ENCODE data around the gene MME. TPM values are rescaled to one million over a fixed set of nuclear protein-coding genes. Genes with fewer than 3 reads are reported as not detected.

The MME gene
- polyA plus RNA-seq, 3 donors, result 0.27 to 1.0 (median 0.73) TPM

DNA sequence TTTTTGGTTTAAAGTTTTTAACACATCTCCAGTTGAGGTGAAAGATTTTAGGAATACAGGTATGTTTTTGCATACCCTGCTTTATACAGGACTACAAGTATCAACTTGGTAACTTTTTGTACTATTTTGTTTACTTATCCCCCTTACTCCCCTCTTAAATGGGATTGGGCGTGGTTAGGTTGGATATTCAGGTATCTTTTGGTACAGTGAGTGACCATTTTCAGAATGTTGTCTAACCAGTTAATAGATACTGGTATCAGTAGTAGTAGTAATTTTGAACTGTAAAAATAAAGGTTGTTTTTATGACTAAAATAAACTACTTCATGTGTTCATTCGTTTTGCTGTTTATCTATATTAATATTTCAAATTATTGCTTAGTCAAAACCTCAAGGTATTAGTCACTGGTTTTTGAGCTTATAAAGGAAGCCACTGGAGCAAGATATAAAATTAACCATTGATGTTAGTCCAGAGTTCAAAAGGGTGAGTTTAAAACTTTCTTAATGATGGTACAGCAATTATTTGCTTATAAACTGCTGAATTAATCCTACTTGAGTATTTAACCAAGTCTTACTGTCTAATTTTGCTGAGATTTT, 3.3 kb downstream of the MME start:
- Mint-ChIP-seq H3K27ac (no peak overlapping the region), H3K27me3 (ENCODE audit: low read depth in 3 of 3) (peaks cover 27 to 42% (median 35%) of the 10 kb centered on the region in 3 donors), H3K4me3 (no peak overlapping the region), H3K36me3 (peaks cover 0 to 2% of the 10 kb centered on the region in 2 donors), H3K9me3 (peaks cover 0 to 5% (median 1%) of the 10 kb centered on the region in 7 donors), H3K4me1 (peaks cover 20% of the 10 kb centered on the region)
- Histone ChIP-seq H3K27me3 (ENCODE audit: control insufficient read depth in 2 of 2, insufficient read depth in 2 of 2, low read length in 2 of 2) (peaks cover 31 to 45% of the 10 kb centered on the region in 2 donors), H3K4me2 (replicated peaks; ENCODE audit: extremely low read depth, low read length, poor library complexity, severe bottlenecking) (no peak overlapping the region), H3K9me3 (replicated peaks in 1 of 2; ENCODE audit: control insufficient read depth in 1 of 2, insufficient read depth in 1 of 2, low read length in 2 of 2) (no peaks in the 10 kb centered on the region), H3K79me2 (ENCODE audit: insufficient read depth, low read length) (no peaks in the 10 kb centered on the region), H2AFZ (ENCODE audit: insufficient read depth, low read depth, low read length, poor library complexity, severe bottlenecking) (no peak overlapping the region), H3K4me1 (ENCODE audit: control insufficient read depth in 1 of 2, insufficient read depth in 2 of 2, low read length in 2 of 2) (peaks cover 17 to 18% of the 10 kb centered on the region in 2 donors), H3K27ac (ENCODE audit: low read depth in 1 of 2, low read length in 2 of 2) (no peak overlapping the region), H3K36me3 (replicated peaks in 1 of 2; ENCODE audit: control insufficient read depth in 1 of 2, insufficient read depth in 2 of 2, low read length in 2 of 2) (no peaks in the 10 kb centered on the region), H3K9ac (ENCODE audit: insufficient read depth, low read length, poor library complexity, severe bottlenecking) (no peak overlapping the region), H4K20me1 (ENCODE audit: insufficient read depth, low read length) (no peaks in the 10 kb centered on the region), H3K4me3 (replicated peaks in 1 of 3; ENCODE audit: low read depth in 2 of 3, low read length in 3 of 3) (no peak overlapping the region)
- no peak for DNase-seq
- intact Hi-C loops (cut with micrococcal nuclease), result no loop called here
- WGBS (ENCODE audit: insufficient coverage), result no CpG with 5 or more reads among the region's 2 CpGs
- TF ChIP-seq, protein P1, sequence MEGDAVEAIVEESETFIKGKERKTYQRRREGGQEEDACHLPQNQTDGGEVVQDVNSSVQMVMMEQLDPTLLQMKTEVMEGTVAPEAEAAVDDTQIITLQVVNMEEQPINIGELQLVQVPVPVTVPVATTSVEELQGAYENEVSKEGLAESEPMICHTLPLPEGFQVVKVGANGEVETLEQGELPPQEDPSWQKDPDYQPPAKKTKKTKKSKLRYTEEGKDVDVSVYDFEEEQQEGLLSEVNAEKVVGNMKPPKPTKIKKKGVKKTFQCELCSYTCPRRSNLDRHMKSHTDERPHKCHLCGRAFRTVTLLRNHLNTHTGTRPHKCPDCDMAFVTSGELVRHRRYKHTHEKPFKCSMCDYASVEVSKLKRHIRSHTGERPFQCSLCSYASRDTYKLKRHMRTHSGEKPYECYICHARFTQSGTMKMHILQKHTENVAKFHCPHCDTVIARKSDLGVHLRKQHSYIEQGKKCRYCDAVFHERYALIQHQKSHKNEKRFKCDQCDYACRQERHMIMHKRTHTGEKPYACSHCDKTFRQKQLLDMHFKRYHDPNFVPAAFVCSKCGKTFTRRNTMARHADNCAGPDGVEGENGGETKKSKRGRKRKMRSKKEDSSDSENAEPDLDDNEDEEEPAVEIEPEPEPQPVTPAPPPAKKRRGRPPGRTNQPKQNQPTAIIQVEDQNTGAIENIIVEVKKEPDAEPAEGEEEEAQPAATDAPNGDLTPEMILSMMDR (IDR thresholded peaks at IDR 0.05), result no peak

DNA sequence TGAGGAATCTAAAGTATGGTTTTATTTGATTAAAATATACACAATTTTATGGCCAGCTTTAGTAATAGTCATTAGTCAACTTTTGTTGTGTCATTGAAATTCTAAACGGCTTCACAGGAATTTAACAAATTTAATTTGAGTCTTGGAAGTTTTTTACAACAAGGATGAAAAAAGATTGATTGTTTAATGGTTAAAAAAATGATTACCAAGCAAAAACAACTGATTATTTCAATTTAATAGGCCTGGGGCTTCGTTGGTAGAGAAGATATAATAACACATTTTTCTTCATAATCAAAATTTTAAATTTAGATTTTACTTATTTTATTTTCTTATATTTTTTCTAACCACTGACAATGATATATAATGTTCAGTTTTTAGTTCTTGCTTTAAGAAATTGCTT, 4.4 kb downstream of the MME start:
- H3K36me3 Mint-ChIP-seq, result peaks cover 0 to 2% of the 10 kb centered on the region in 2 donors
- no peak overlapping the region for H3K27ac ChIP-seq (ENCODE audit: low read depth in 1 of 2, low read length in 2 of 2)
- H3K4me3 Mint-ChIP-seq, result no peak overlapping the region
- no peaks in the 10 kb centered on the region for H3K79me2 ChIP-seq (ENCODE audit: insufficient read depth, low read length)
- H3K4me1 Mint-ChIP-seq, result peaks cover 13% of the 10 kb centered on the region
- H3K27me3 Mint-ChIP-seq (ENCODE audit: low read depth in 3 of 3), result peaks cover 20 to 32% (median 25%) of the 10 kb centered on the region in 3 donors
- H3K27ac Mint-ChIP-seq, result no peak overlapping the region
- no peaks in the 10 kb centered on the region for H3K36me3 ChIP-seq (replicated peaks in 1 of 2; ENCODE audit: control insufficient read depth in 1 of 2, insufficient read depth in 2 of 2, low read length in 2 of 2)
- H3K4me2 ChIP-seq (replicated peaks; ENCODE audit: extremely low read depth, low read length, poor library complexity, severe bottlenecking), result no peak overlapping the region
- peaks cover 0 to 7% (median 0%) of the 10 kb centered on the region in 7 donors for H3K9me3 Mint-ChIP-seq
- no CpG with 5 or more reads among the region's 2 CpGs for WGBS (ENCODE audit: insufficient coverage)
- H4K20me1 ChIP-seq (ENCODE audit: insufficient read depth, low read length), result no peaks in the 10 kb centered on the region
- no peak overlapping the region for H2AFZ ChIP-seq (ENCODE audit: insufficient read depth, low read depth, low read length, poor library complexity, severe bottlenecking)
- H3K9me3 ChIP-seq (replicated peaks in 1 of 2; ENCODE audit: control insufficient read depth in 1 of 2, insufficient read depth in 1 of 2, low read length in 2 of 2), result no peaks in the 10 kb centered on the region
- no peak for DNase-seq
- H3K4me1 ChIP-seq (ENCODE audit: control insufficient read depth in 1 of 2, insufficient read depth in 2 of 2, low read length in 2 of 2), result peaks cover 9 to 12% of the 10 kb centered on the region in 2 donors
- intact Hi-C loops (cut with micrococcal nuclease), result no loop called here
- H3K27me3 ChIP-seq (ENCODE audit: control insufficient read depth in 2 of 2, insufficient read depth in 2 of 2, low read length in 2 of 2), result peaks cover 21 to 34% of the 10 kb centered on the region in 2 donors
- no peak overlapping the region for H3K4me3 ChIP-seq (replicated peaks in 1 of 3; ENCODE audit: low read depth in 2 of 3, low read length in 3 of 3)
- TF ChIP-seq, protein P1 (IDR thresholded peaks at IDR 0.05), result no peak
- H3K9ac ChIP-seq (ENCODE audit: insufficient read depth, low read length, poor library complexity, severe bottlenecking), result no peak overlapping the region

All from CD14-positive monocyte (primary cell).